ENCODE data around the gene DYRK3. TPM values are rescaled to one million over a fixed set of nuclear protein-coding genes. Genes with fewer than 3 reads are reported as not detected.

Gene DYRK3
- total and polyA plus RNA-seq, 2 of the 13 experiments (the other 11 are each of a cell fraction or from before 2014, with no cell fraction given): 0.48 to 2.8 TPM

GRCh38 chr1:206691604-206692003, 56.3 kb downstream of the DYRK3 start (continued):
- TF ChIP-seq SALL1 (CRISPR knock-in tag; IDR thresholded peaks at IDR 0.05): peak; percentile 59
- TF ChIP-seq DPF2 (CRISPR knock-in tag; IDR thresholded peaks at IDR 0.05; ENCODE audit: borderline replicate concordance, low read depth): no peak
- no peak for TF ChIP-seq NBN (conservative IDR thresholded peaks at IDR 0.05)
- 0 out of 2 replicates have a peak, but pooled peaks have one; percentile 9 for TF ChIP-seq CTCF (CRISPR knock-in tag; IDR thresholded peaks at IDR 0.05)
- TF ChIP-seq SOX6 (IDR thresholded peaks at IDR 0.05): no peak
- TF ChIP-seq SOX6 (CRISPR knock-in tag; IDR thresholded peaks at IDR 0.05): no peak; the same call in 1 of the 2 replicates
- TF ChIP-seq ZSCAN22 (CRISPR knock-in tag; IDR thresholded peaks at IDR 0.05): no peak
- TF ChIP-seq XBP1 (CRISPR knock-in tag; IDR thresholded peaks at IDR 0.05): no peak
- no peak; the same call in 1 of the 2 replicates for TF ChIP-seq KDM2A (CRISPR knock-in tag; IDR thresholded peaks at IDR 0.05; ENCODE audit: borderline replicate concordance, low read depth)
- no peak for TF ChIP-seq ERF (CRISPR knock-in tag; IDR thresholded peaks at IDR 0.05)
- TF ChIP-seq NCOA1 (CRISPR knock-in tag; IDR thresholded peaks at IDR 0.05): no peak
- TF ChIP-seq ZNF296 (CRISPR knock-in tag; conservative IDR thresholded peaks at IDR 0.05): no peak
- no peak for TF ChIP-seq TBP (CRISPR knock-in tag; IDR thresholded peaks at IDR 0.05)
- no peak for TF ChIP-seq POLR2AphosphoS5 (IDR thresholded peaks at IDR 0.05; ENCODE audit: low read depth, low read length)
- no peak for TF ChIP-seq ZNF713 (CRISPR knock-in tag; IDR thresholded peaks at IDR 0.05)
- TF ChIP-seq SMAD3 (CRISPR knock-in tag; IDR thresholded peaks at IDR 0.05): no peak
- TF ChIP-seq MATR3 (CRISPR knock-in tag; IDR thresholded peaks at IDR 0.05): no peak
- no peak for TF ChIP-seq HES4 (CRISPR knock-in tag; IDR thresholded peaks at IDR 0.05; ENCODE audit: borderline replicate concordance)
- no peak for TF ChIP-seq TFDP2 (CRISPR knock-in tag; IDR thresholded peaks at IDR 0.05)
- 0 out of 2 replicates have a peak, but pooled peaks have one; percentile 69 for TF ChIP-seq MIXL1 (CRISPR knock-in tag; IDR thresholded peaks at IDR 0.05)
- TF ChIP-seq CCDC6 (CRISPR knock-in tag; IDR thresholded peaks at IDR 0.05): 0 out of 2 replicates have a peak, but pooled peaks have one; percentile 14
- TF ChIP-seq ZBED4 (CRISPR knock-in tag; IDR thresholded peaks at IDR 0.05; ENCODE audit: borderline replicate concordance): peak; percentile 95; the same call in 1 of the 2 replicates
- no peak for TF ChIP-seq ZNF335 (CRISPR knock-in tag; IDR thresholded peaks at IDR 0.05)
- TF ChIP-seq MAFG (CRISPR knock-in tag; IDR thresholded peaks at IDR 0.05): no peak
- no peak for TF ChIP-seq BRCA1 (CRISPR knock-in tag; IDR thresholded peaks at IDR 0.05)
- no peak for TF ChIP-seq PCBP2 (optimal IDR thresholded peaks at IDR 0.05; ENCODE audit: low read depth, low read length, poor library complexity, severe bottlenecking)
- no peak for TF ChIP-seq ZNF180 (CRISPR knock-in tag; IDR thresholded peaks at IDR 0.05; ENCODE audit: borderline replicate concordance, low read depth)
- peak; percentile 96 for TF ChIP-seq RFX5 (IDR thresholded peaks at IDR 0.05; ENCODE audit: low read depth, low read length)
- no peak for TF ChIP-seq ZNF264 (CRISPR knock-in tag; IDR thresholded peaks at IDR 0.05)
